BJ (cell line): Measurements from ENCODE around the gene LDLRAP1. TPM values are rescaled to one million over a fixed set of nuclear protein-coding genes. Genes with fewer than 3 reads are reported as not detected.

Experiments
- CTCF ChIA-PET: fragments of 350-600 bp; formaldehyde crosslinking; extraction: SDS; loops from one replicate; lab custom pipeline; 2021; ENCODE audit warnings: antibody characterized with exemption, inconsistent platforms; lab: Yijun Ruan, JAX
- POLR2A ChIA-PET: fragments of 300-600 bp; sonication (Branson Sonifier 250); formaldehyde crosslinking; extraction: SDS; loops from one replicate; lab custom pipeline; 2021; ENCODE audit warnings: antibody characterized with exemption; lab: Charles Lee
- DNase-seq: peaks from one replicate; pipeline ENCODE4 v3.0.0-alpha.2; 2011; ENCODE audit warnings: low read depth
- H3K27me3 ChIP-seq: 2 replicates; pipeline ENCODE4 v1.6.0; 2011; ENCODE audit warnings: low read length; ENCODE audit not compliant: control insufficient read depth, insufficient read depth
- H3K36me3 ChIP-seq: 2 replicates; pipeline ENCODE4 v1.5.1; 2011; ENCODE audit warnings: low read length; ENCODE audit not compliant: control insufficient read depth, insufficient read depth
- H3K4me3 ChIP-seq: 2 replicates; pipeline ENCODE4 v1.5.1; 2011; ENCODE audit warnings: low read depth, mild to moderate bottlenecking, control low read depth, low read length
- CTCF ChIP-seq: IDR thresholded peaks from 2 replicates; pipeline ENCODE4 v1.5.1; 2011; ENCODE audit warnings: low read depth, mild to moderate bottlenecking, control low read depth, inconsistent platforms, low read length, moderate library complexity; ENCODE audit not compliant: insufficient read depth
- polyA plus RNA-seq: library from polyadenylated mRNA; depleted of rRNA; stranded (reverse); fragments of >200 nt; gene quantifications from 2 replicates; pipeline ENCODE4 v1.2.3, GENCODE V29; 2011

Gene LDLRAP1
- polyA plus RNA-seq, 1 experiment, result 27.2 TPM

GRCh38 chr1:25607123-25607522, 63.7 kb downstream of the LDLRAP1 start:
- ChIA-PET CTCF (interaction anchor here (1.9 to 7.9 kb wide), 4 partner anchors 9 to 203 kb away, joined by 4 to 125 read pairs (median 18); partner anchors contain the start of gene SELENON), POLR2A (no interaction called here)
- Histone ChIP-seq H3K27me3 (peaks cover 16% of the 10 kb centered on the region), H3K36me3 (no peaks in the 10 kb centered on the region), H3K4me3 (no peak overlapping the region)
- TF ChIP-seq CTCF, result no peak
- no peak for DNase-seq

DNA sequence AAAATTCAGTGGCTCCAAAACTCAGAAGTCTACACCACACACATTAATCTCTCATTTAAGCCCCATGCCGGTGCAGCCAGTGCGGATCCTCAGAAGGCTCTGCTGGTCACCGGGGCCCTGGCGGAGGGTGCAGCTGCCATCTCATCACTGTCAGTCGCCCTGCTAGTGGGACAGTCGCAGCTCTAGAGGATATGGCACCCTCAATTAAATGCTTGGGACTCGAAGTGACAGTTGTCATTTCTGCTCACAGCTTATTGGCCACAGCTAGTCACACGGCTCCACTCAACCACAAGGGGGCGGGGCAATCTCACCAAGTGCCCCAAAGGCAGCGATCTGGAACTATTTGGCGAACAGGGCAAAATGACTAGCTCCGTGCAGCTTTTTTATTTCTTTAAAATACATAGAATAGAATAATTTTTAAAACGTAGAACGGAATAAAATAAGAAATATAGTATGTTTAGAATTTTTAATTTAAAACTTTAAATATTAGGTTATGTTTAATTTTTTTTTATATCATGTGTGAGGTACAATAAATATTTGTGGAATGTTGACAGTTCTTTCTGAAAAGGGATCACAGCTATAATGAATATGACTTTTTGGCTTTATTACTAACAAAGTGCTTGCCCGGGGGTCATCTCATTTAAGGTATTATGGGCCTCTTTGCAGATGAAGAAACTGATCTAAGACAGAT, 65.2 kb downstream of the LDLRAP1 start:
- peaks cover 22% of the 10 kb centered on the region for H3K27me3 ChIP-seq
- no peak overlapping the region for H3K4me3 ChIP-seq
- ChIA-PET POLR2A (interaction anchor here (0.6 kb wide), 1 partner anchor 252 kb away, joined by 4 read pairs; no protein-coding TSS in a partner anchor), CTCF (interaction anchor here (0.5 to 7.9 kb wide), 39 partner anchors 10 to 1410 kb away, joined by 3 to 125 read pairs (median 4); partner anchors contain the start of genes MTFR1L, PAFAH2 and SELENON)
- DNase-seq, result no peak
- peak; percentile 60 for TF ChIP-seq CTCF
- no peaks in the 10 kb centered on the region for H3K36me3 ChIP-seq

GRCh38 chr1:25609921-25610320, 66.5 kb downstream of the LDLRAP1 start:
- peaks cover 29% of the 10 kb centered on the region for H3K27me3 ChIP-seq
- TF ChIP-seq CTCF, result no peak
- CTCF ChIA-PET, result interaction anchor here (0.6 to 7.9 kb wide), 10 partner anchors 38 to 282 kb away, joined by 3 to 125 read pairs (median 12); partner anchors contain the start of gene SELENON
- DNase-seq, result no peak
- H3K36me3 ChIP-seq, result no peaks in the 10 kb centered on the region
- H3K4me3 ChIP-seq, result no peak overlapping the region
- POLR2A ChIA-PET, result no interaction called here

- H3K27me3 ChIP-seq, result peaks cover 29% of the 10 kb centered on the region
- H3K36me3 ChIP-seq, result no peaks in the 10 kb centered on the region
- no peak for DNase-seq
- ChIA-PET POLR2A (no interaction called here), CTCF (interaction anchor here (1.3 to 7.9 kb wide), 4 partner anchors 165 to 199 kb away, joined by 3 to 125 read pairs (median 12); partner anchors contain the start of gene SELENON)
- no peak overlapping the region for H3K4me3 ChIP-seq
- peak; percentile 43 for TF ChIP-seq CTCF
Observed at GRCh38 chr1:25610822-25611630, 67.6 kb downstream of the LDLRAP1 start.

DNA sequence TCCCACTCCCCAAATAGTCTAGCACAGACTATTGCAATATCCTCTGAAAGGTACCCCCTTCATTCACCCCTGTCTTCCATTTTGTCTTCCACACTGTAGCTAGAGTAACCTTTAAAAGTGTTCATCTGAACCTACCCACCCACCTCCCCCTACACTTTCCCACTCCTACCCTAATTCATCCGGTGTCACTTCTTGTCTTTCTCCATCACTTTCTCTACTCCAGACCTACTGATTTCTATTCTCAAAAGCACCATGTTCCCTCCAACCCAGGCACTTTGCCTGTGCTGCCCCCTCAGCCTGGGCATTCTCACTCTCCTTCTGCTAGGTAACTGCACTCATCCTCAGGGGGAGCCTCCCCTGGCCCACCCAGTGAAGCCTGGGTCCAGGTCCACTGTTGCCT, 68.4 kb downstream of the LDLRAP1 start:
- peaks cover 27% of the 10 kb centered on the region for H3K27me3 ChIP-seq
- no peaks in the 10 kb centered on the region for H3K36me3 ChIP-seq
- ChIA-PET POLR2A (no interaction called here), CTCF (interaction anchor here (1.3 to 7.9 kb wide), 3 partner anchors 164 to 199 kb away, joined by 3 to 125 read pairs (median 3); partner anchors contain the start of gene SELENON)
- TF ChIP-seq CTCF, result no peak
- DNase-seq, result no peak
- H3K4me3 ChIP-seq, result no peak overlapping the region
